Calu3 (cell line): ENCODE data around the gene NAT8. TPM values are rescaled to one million over a fixed set of nuclear protein-coding genes. Genes with fewer than 3 reads are reported as not detected.
"Not testable (repeated sequence)": the region's sequence is repeated elsewhere in the genome, so short reads cannot be mapped to it uniquely, and the experiment has no call there.

Source experiments
- BruUV-seq: library from RNA; stranded (reverse); fragments of 400-500 nt; replicated peaks from 2 replicates; lab custom pipeline; 2021; lab: Mats Ljungman, UMichigan
- CTCF ChIA-PET: fragments of 300-600 bp; sonication (Branson Sonifier 250); formaldehyde crosslinking; loops from one replicate; lab custom pipeline; 2022; ENCODE audit warnings: antibody characterized with exemption; lab: Charles Lee
- DNase-seq: peaks from one replicate; pipeline ENCODE4 v3.0.0; 2022
- H3K27ac Mint-ChIP-seq: one replicate; pipeline ENCODE4 v1.8.0; 2022; ENCODE audit warnings: mixed read lengths; ENCODE audit not compliant: unreplicated experiment
- H3K27me3 Mint-ChIP-seq: one replicate; pipeline ENCODE4 v1.8.0; 2022; ENCODE audit warnings: mixed read lengths; ENCODE audit not compliant: unreplicated experiment
- H3K36me3 Mint-ChIP-seq: one replicate; pipeline ENCODE4 v1.8.0; 2022; ENCODE audit warnings: mild to moderate bottlenecking, moderate library complexity, mixed read lengths; ENCODE audit not compliant: insufficient read depth, unreplicated experiment
- H3K4me1 Mint-ChIP-seq: one replicate; pipeline ENCODE4 v1.8.0; 2022; ENCODE audit warnings: mild to moderate bottlenecking, low read depth, mixed read lengths; ENCODE audit not compliant: unreplicated experiment
- H3K4me3 Mint-ChIP-seq: one replicate; pipeline ENCODE4 v1.8.0; 2022; ENCODE audit warnings: mild to moderate bottlenecking, low read depth, moderate library complexity, mixed read lengths; ENCODE audit not compliant: unreplicated experiment
- H3K9me3 Mint-ChIP-seq: one replicate; pipeline ENCODE4 v1.8.0; 2022; ENCODE audit warnings: low read depth, mixed read lengths; ENCODE audit not compliant: unreplicated experiment
- CTCF ChIP-seq: fragments of 200-600 bp; IDR thresholded peaks from one replicate; pipeline ENCODE4 v1.8.0; 2022; ENCODE audit warnings: antibody characterized with exemption; ENCODE audit not compliant: unreplicated experiment
- intact Hi-C: fragments of 100-400 bp; cut with micrococcal nuclease; formaldehyde crosslinking; loops from one replicate; pipeline ENCODE4 v1.10.0; 2022; ENCODE audit not compliant: unreplicated experiment
- total RNA-seq: library from RNA; stranded (reverse); gene quantifications from 2 replicates; pipeline ENCODE4 v1.2.3, GENCODE V29; 2022

NAT8 gene
- total RNA-seq, 1 experiment from 2014 or later = not detected

DNA sequence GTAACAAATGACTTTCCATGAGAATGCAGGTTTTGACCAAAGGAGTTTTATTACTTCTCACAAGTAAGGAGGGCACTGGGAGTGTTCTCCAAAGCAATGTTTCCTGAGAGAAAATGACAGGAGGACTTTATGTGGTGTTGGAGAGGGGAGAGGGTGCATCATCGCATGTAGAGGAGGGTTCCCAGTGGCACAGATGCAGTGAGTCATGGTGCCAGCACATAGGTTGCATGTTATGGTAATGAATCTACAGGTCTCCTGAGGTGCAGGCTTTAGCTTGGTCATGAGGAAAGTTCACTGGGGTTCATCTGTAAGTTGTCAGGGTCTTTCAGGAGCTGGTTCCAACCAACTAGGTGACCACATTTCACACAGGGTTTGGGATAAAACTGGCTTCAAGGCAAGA lies 30.4 kb downstream of the NAT8 start:
- H3K4me3 Mint-ChIP-seq = no peak overlapping the region
- BruUV-seq = no TSS peak
- DNase-seq = no peak
- H3K36me3 Mint-ChIP-seq = no peaks in the 10 kb centered on the region
- H3K9me3 Mint-ChIP-seq = no peaks in the 10 kb centered on the region
- CTCF ChIA-PET = no interaction called here
- H3K27ac Mint-ChIP-seq = no peak overlapping the region
- no peaks in the 10 kb centered on the region for H3K27me3 Mint-ChIP-seq
- no peaks in the 10 kb centered on the region for H3K4me1 Mint-ChIP-seq
- intact Hi-C loops = no loop called here
- TF ChIP-seq CTCF = no peak

- no peaks in the 10 kb centered on the region for H3K9me3 Mint-ChIP-seq
- no peaks in the 10 kb centered on the region for H3K27me3 Mint-ChIP-seq
- no peak for DNase-seq
- CTCF ChIA-PET = no interaction called here
- no TSS peak for BruUV-seq
- no peak overlapping the region for H3K27ac Mint-ChIP-seq
- H3K36me3 Mint-ChIP-seq = no peaks in the 10 kb centered on the region
- no peak overlapping the region for H3K4me3 Mint-ChIP-seq
- no peaks in the 10 kb centered on the region for H3K4me1 Mint-ChIP-seq
- intact Hi-C loops = no loop called here
- no peak for TF ChIP-seq CTCF
Observed at GRCh38 chr2:73611193-73611592, 31.0 kb downstream of the NAT8 start.

DNA sequence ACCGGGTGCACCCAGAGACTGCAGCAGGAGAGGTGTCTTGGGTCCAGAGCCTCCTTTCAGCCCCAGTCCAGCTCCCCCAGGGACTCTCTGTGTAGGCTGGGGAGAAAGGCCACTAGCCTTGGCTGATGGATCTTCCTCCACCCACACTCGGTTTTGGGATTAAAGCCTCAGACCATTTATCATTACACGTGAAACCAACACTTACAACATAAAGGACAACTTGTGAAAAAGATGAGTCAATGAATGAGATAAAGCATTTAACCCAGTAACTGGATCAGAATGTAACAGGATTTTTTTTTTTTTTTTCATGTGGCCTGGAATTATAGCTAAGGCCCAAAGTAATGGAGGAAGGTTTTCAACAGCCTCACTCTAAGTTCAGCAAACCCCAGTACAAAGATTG lies 32.1 kb downstream of the NAT8 start:
- DNase-seq = no peak
- Mint-ChIP-seq H3K27ac (no peak overlapping the region), H3K4me3 (no peak overlapping the region), H3K27me3 (no peaks in the 10 kb centered on the region), H3K9me3 (no peaks in the 10 kb centered on the region), H3K4me1 (no peaks in the 10 kb centered on the region), H3K36me3 (no peaks in the 10 kb centered on the region)
- TF ChIP-seq CTCF = no peak
- no TSS peak for BruUV-seq
- intact Hi-C loops = no loop called here
- CTCF ChIA-PET = no interaction called here

GRCh38 chr2:73604589-73604988 lies 37.6 kb downstream of the NAT8 start:
- H3K27me3 Mint-ChIP-seq, H3K36me3 Mint-ChIP-seq, CTCF ChIA-PET, H3K4me3 Mint-ChIP-seq, H3K27ac Mint-ChIP-seq, BruUV-seq, DNase-seq, intact Hi-C loops, H3K4me1 Mint-ChIP-seq, H3K9me3 Mint-ChIP-seq: not testable (repeated sequence)

DNA sequence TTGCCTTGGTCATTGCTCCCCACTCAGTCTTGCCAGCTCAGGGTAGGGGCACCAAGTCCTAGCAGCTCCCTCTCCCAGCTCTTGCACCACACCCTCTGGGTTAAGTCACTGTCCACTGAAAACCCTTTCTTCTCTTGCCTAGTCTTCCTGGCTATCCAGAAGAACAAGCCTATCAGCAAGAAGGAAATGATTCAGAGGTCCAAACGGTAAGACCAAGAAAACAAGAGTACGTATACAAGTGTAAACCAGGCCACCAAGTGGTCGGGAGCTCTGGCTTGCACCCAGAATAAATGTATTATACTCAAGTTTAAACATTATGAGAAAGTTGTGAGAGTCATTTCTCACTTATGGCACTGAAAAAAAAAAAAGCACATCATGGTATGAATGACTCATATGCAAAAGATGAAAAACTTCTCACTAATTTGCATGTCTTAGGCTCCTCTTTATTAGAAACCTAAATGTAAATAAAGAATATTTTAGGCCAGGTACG lies 39.1 kb downstream of the NAT8 start:
- CTCF ChIA-PET, H3K4me3 Mint-ChIP-seq, H3K36me3 Mint-ChIP-seq, H3K27me3 Mint-ChIP-seq, DNase-seq, BruUV-seq, H3K27ac Mint-ChIP-seq, H3K9me3 Mint-ChIP-seq, intact Hi-C loops, H3K4me1 Mint-ChIP-seq: not testable (repeated sequence)
